SK-N-SH (cell line): ENCODE measurements around the gene ANO6. TPM values are rescaled to one million over a fixed set of nuclear protein-coding genes. Genes with fewer than 3 reads are reported as not detected.

ENCODE experiments used
- CTCF ChIA-PET: fragments of 300-600, 350-600 bp; formaldehyde crosslinking; extraction: SDS; loops from one replicate; lab custom pipeline; 2021; lab: Yijun Ruan, JAX
- POLR2A ChIA-PET: fragments of 350-600 bp; sonication (Branson Sonifier 250); formaldehyde crosslinking; extraction: SDS; loops from one replicate; lab custom pipeline; 2020; ENCODE audit warnings: antibody characterized with exemption, inconsistent platforms; lab: Yijun Ruan, JAX
- DNase-seq: peaks from one replicate; pipeline ENCODE4 v3.0.0; 2012
- H2AFZ ChIP-seq: fragments of 200-600 bp; sonication (generic); 2 replicates; pipeline ENCODE4 v1.8.1; 2016; ENCODE audit warnings: antibody characterized with exemption, mild to moderate bottlenecking, low read depth
- H3F3A ChIP-seq: fragments of 200-600 bp; sonication (generic); replicated peaks from 2 replicates; pipeline ENCODE3; 2016; ENCODE audit warnings: antibody characterized with exemption, mild to moderate bottlenecking; ENCODE audit not compliant: insufficient read depth
- H3K27ac ChIP-seq, 2 experiments: fragments of 200-500 bp in 1 of 2; fragments of 200-600 bp in 1 of 2; sonication (Bioruptor generic) in 1 of 2; sonication (generic), shearing (Covaris generic) in 1 of 2; 2 replicates each; pipeline versions ENCODE4 v1.5.1 to v1.6.1; 2014 to 2016; ENCODE audit warnings: low read depth in 2 of 2, inconsistent platforms in 1 of 2, low read length in 1 of 2, mild to moderate bottlenecking in 1 of 2, mixed read lengths in 1 of 2
- H3K27me3 ChIP-seq: fragments of 200-600 bp; sonication (generic), shearing (Covaris generic); 2 replicates; pipeline ENCODE4 v1.6.1; 2016; ENCODE audit warnings: mixed run types; ENCODE audit not compliant: insufficient read depth
- H3K36me3 ChIP-seq, 2 experiments: fragments of 200-500 bp in 1 of 2; fragments of 200-600 bp in 1 of 2; sonication (Bioruptor generic) in 1 of 2; sonication (generic) in 1 of 2; replicated peaks in 1 of 2; 2 replicates each; pipeline versions ENCODE3 to v1.5.1; 2014 to 2016; ENCODE audit warnings: low read length in 1 of 2, mild to moderate bottlenecking in 1 of 2; ENCODE audit not compliant: insufficient read depth in 2 of 2, control insufficient read depth in 1 of 2
- H3K4me1 ChIP-seq, 2 experiments: fragments of 200-500 bp in 1 of 2; fragments of 200-600 bp in 1 of 2; sonication (Bioruptor generic) in 1 of 2; sonication (generic), shearing (Covaris generic) in 1 of 2; 2 replicates each; pipeline versions ENCODE4 v1.5.1 to v1.6.1; 2014 to 2016; ENCODE audit warnings: low read depth in 1 of 2, low read length in 1 of 2, mixed run types in 1 of 2; ENCODE audit not compliant: insufficient read depth in 2 of 2, control insufficient read depth in 1 of 2
- H3K4me2 ChIP-seq: fragments of 200-600 bp; sonication (generic), shearing (Covaris generic); 2 replicates; pipeline ENCODE4 v1.6.1; 2017; ENCODE audit warnings: mixed run types
- H3K4me3 ChIP-seq, 2 experiments: fragments of 200-500 bp in 1 of 2; fragments of 200-600 bp in 1 of 2; sonication (Bioruptor generic) in 1 of 2; sonication (generic), shearing (Covaris generic) in 1 of 2; 2 replicates each; pipeline versions ENCODE4 v1.5.1 to v1.8.1; 2014 to 2016; ENCODE audit warnings: low read depth in 2 of 2, inconsistent platforms in 1 of 2, low read length in 1 of 2, mild to moderate bottlenecking in 1 of 2, mixed read lengths in 1 of 2, moderate library complexity in 1 of 2
- H3K79me2 ChIP-seq: fragments of 200-600 bp; sonication (generic); 2 replicates; pipeline ENCODE4 v1.8.1; 2017; ENCODE audit warnings: mild to moderate bottlenecking; ENCODE audit not compliant: insufficient read depth
- H3K9ac ChIP-seq: fragments of 200-600 bp; sonication (generic); 2 replicates; pipeline ENCODE4 v1.6.1; 2017; ENCODE audit warnings: mixed run types
- H3K9me2 ChIP-seq: fragments of 200-600 bp; sonication (generic); 2 replicates; pipeline ENCODE4 v1.6.1; 2017; ENCODE audit warnings: mixed run types
- H3K9me3 ChIP-seq: fragments of 200-600 bp; sonication (generic); 2 replicates; pipeline ENCODE4 v1.6.1; 2017; ENCODE audit warnings: mixed run types, mild to moderate bottlenecking, moderate library complexity
- H4K20me1 ChIP-seq: fragments of 200-600 bp; sonication (generic); 2 replicates; pipeline ENCODE4 v1.6.1; 2017; ENCODE audit warnings: mild to moderate bottlenecking, mixed run types; ENCODE audit not compliant: insufficient read depth
- CHD2 ChIP-seq: fragments of 150-350 bp; IDR thresholded peaks from 2 replicates; pipeline ENCODE4 v1.6.1; 2018; ENCODE audit warnings: low read length; ENCODE audit not compliant: partially characterized antibody
- EP300 ChIP-seq, 2 experiments: IDR thresholded peaks; 2 replicates each; pipeline versions ENCODE4 v1.4.0 to v1.6.1; 2012; ENCODE audit warnings: borderline replicate concordance in 1 of 2, low read depth in 1 of 2, low read length in 1 of 2
- FOSL2 ChIP-seq: IDR thresholded peaks from 2 replicates; pipeline ENCODE4 v1.4.0; 2012; ENCODE audit warnings: low read depth, mild to moderate bottlenecking, moderate library complexity, borderline replicate concordance
- FOXJ3 ChIP-seq: sonication (generic); formaldehyde crosslinking; IDR thresholded peaks from 2 replicates; pipeline ENCODE4 v1.5.1; 2020; ENCODE audit warnings: mild to moderate bottlenecking, missing genetic modification reagents
- JUND ChIP-seq: IDR thresholded peaks from 2 replicates; pipeline ENCODE4 v1.4.0; 2012
- NRF1 ChIP-seq: IDR thresholded peaks from 2 replicates; pipeline ENCODE4 v1.6.1; 2012; ENCODE audit warnings: low read depth, mild to moderate bottlenecking, low read length
- POLR2AphosphoS5 ChIP-seq: IDR thresholded peaks from 2 replicates; pipeline ENCODE4 v1.6.1; 2012; ENCODE audit warnings: low read depth, low read length
- RAD21 ChIP-seq: IDR thresholded peaks from 2 replicates; pipeline ENCODE4 v1.6.1; 2012; ENCODE audit warnings: mild to moderate bottlenecking, low read length
- RFX5 ChIP-seq: IDR thresholded peaks from 2 replicates; pipeline ENCODE4 v1.6.1; 2012; ENCODE audit warnings: mild to moderate bottlenecking, improper control_type of control experiment, low read length
- SMC3 ChIP-seq: IDR thresholded peaks from 2 replicates; pipeline ENCODE4 v1.6.1; 2012; ENCODE audit warnings: low read depth, low read length, improper control_type of control experiment
- TCF12 ChIP-seq: IDR thresholded peaks from 2 replicates; pipeline ENCODE4 v1.4.0; 2012
- TEAD4 ChIP-seq: IDR thresholded peaks from 2 replicates; pipeline ENCODE4 v1.4.0; 2012; ENCODE audit warnings: mild to moderate bottlenecking, borderline replicate concordance; ENCODE audit not compliant: insufficient read depth
- YY1 ChIP-seq: IDR thresholded peaks from 2 replicates; pipeline ENCODE4 v1.4.0; 2012; ENCODE audit warnings: low read depth, mild to moderate bottlenecking
- WGBS: methylation state at CpG from one replicate; pipeline ENCODE4 v1.1.6; 2017; ENCODE audit warnings: low lambda C conversion rate; 5-methylcytosine and 5-hydroxymethylcytosine counted together
- polyA plus RNA-seq, 3 experiments: library from polyadenylated mRNA; depleted of rRNA; stranded (reverse); fragments of >200 nt; gene quantifications; 2 replicates each; pipeline ENCODE4 v1.2.3, GENCODE V29; 2012
- TF ChIP-seq, protein P1 (sequence below): fragments of 200-600 bp; sonication (generic); IDR thresholded peaks from 2 replicates; pipeline ENCODE4 v1.6.1; 2017; ENCODE audit warnings: antibody characterized with exemption, mild to moderate bottlenecking, moderate library complexity
- TF ChIP-seq, protein P2 (sequence below): fragments of 150-350 bp; IDR thresholded peaks from 2 replicates; pipeline ENCODE4 v1.6.1; 2017; ENCODE audit warnings: antibody characterized with exemption, low read length, low read depth, borderline replicate concordance
- TF ChIP-seq, protein P3 (sequence below): IDR thresholded peaks from 2 replicates; pipeline ENCODE4; 2012
- TF ChIP-seq, protein P4 (sequence below): IDR thresholded peaks from 2 replicates; pipeline ENCODE4 v1.6.1; 2012; ENCODE audit warnings: mild to moderate bottlenecking, low read depth, low read length, moderate library complexity

Gene ANO6, protein sequence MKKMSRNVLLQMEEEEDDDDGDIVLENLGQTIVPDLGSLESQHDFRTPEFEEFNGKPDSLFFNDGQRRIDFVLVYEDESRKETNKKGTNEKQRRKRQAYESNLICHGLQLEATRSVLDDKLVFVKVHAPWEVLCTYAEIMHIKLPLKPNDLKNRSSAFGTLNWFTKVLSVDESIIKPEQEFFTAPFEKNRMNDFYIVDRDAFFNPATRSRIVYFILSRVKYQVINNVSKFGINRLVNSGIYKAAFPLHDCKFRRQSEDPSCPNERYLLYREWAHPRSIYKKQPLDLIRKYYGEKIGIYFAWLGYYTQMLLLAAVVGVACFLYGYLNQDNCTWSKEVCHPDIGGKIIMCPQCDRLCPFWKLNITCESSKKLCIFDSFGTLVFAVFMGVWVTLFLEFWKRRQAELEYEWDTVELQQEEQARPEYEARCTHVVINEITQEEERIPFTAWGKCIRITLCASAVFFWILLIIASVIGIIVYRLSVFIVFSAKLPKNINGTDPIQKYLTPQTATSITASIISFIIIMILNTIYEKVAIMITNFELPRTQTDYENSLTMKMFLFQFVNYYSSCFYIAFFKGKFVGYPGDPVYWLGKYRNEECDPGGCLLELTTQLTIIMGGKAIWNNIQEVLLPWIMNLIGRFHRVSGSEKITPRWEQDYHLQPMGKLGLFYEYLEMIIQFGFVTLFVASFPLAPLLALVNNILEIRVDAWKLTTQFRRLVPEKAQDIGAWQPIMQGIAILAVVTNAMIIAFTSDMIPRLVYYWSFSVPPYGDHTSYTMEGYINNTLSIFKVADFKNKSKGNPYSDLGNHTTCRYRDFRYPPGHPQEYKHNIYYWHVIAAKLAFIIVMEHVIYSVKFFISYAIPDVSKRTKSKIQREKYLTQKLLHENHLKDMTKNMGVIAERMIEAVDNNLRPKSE
- 20.1 and 26.7 TPM in 2 replicates for polyA plus RNA-seq (2012; rRNA removed)
- polyA plus RNA-seq (2012; cell fraction: cytosol; rRNA removed): 33.7 and 34.5 TPM in 2 replicates
- 11.0 and 22.7 TPM in 2 replicates for polyA plus RNA-seq (2012; cell fraction: nucleus; rRNA removed)

DNA sequence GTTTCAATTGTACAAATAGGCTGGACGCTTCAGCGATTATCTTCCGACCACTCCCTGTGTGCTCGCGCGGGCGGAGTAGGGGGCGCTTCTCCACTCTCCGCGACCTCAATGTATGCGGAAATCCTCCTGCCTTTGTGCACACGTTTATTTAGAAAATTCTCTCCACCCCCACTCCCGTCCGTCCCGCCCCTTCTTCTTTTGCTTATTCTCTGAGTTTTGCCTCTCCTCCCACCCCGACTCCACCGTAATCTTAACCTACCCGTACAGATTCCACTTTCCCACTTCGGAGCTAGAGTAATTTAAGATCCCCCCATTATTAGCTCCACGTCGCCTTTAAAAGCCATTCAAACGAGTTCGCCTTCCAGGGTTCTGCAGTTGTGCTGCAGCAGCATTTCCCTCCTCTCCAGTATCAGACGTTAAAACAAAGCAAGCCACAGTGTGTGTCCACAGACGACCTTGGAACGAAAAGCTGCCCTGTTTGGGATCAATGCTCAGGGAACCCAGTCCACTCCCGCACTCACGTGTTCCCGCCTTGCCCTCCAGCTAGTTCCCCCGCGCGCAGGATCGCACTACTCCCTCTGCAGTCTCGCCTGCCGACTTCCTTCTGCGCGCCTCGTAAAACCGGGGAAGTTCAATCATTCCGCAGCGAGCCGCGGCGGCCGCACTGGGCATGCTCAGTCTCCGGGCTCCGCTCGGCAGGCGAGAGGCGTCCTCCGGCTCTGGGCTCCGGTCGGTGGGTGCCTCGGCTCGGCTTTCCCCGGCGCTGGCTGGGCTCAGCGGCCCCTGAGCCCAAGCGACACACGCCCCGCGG lies at the start of gene ANO6:
Gene ANO6, plus strand, starts transcription at position 677 of the 811 bp plus-strand sequence. CDS start 227 bp downstream, outside the sequence.
- peaks cover 10% of the 10 kb centered on the region for H4K20me1 ChIP-seq
- TF ChIP-seq CHD2 (peak; percentile 37), TCF12 (peak; percentile 13; the same call in 1 of the 2 replicates), FOSL2 (no peak; the same call in 1 of the 2 replicates), SMC3 (peak; percentile 18; the same call in 1 of the 2 replicates), NRF1 (peak; percentile 65), RFX5 (no peak), TEAD4 (0 out of 2 replicates have a peak, but pooled peaks have one; percentile 14), JUND (no peak), FOXJ3 (CRISPR knock-in tag) (no peak), POLR2AphosphoS5 (peak; percentile 61), RAD21 (peak; percentile 58), YY1 (0 out of 2 replicates have a peak, but pooled peaks have one; percentile 45), EP300 (IDR thresholded peaks at IDR 0.05; ENCODE audit: borderline replicate concordance in 1 of 2, low read depth in 1 of 2, low read length in 1 of 2) (0 out of 4 replicates have a peak, but pooled peaks have one; percentile 12 to 14)
- TF ChIP-seq, protein P1, sequence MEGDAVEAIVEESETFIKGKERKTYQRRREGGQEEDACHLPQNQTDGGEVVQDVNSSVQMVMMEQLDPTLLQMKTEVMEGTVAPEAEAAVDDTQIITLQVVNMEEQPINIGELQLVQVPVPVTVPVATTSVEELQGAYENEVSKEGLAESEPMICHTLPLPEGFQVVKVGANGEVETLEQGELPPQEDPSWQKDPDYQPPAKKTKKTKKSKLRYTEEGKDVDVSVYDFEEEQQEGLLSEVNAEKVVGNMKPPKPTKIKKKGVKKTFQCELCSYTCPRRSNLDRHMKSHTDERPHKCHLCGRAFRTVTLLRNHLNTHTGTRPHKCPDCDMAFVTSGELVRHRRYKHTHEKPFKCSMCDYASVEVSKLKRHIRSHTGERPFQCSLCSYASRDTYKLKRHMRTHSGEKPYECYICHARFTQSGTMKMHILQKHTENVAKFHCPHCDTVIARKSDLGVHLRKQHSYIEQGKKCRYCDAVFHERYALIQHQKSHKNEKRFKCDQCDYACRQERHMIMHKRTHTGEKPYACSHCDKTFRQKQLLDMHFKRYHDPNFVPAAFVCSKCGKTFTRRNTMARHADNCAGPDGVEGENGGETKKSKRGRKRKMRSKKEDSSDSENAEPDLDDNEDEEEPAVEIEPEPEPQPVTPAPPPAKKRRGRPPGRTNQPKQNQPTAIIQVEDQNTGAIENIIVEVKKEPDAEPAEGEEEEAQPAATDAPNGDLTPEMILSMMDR: peak; percentile 49
- TF ChIP-seq, protein P2, sequence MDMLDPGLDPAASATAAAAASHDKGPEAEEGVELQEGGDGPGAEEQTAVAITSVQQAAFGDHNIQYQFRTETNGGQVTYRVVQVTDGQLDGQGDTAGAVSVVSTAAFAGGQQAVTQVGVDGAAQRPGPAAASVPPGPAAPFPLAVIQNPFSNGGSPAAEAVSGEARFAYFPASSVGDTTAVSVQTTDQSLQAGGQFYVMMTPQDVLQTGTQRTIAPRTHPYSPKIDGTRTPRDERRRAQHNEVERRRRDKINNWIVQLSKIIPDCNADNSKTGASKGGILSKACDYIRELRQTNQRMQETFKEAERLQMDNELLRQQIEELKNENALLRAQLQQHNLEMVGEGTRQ: no peak
- TF ChIP-seq, protein P3, sequence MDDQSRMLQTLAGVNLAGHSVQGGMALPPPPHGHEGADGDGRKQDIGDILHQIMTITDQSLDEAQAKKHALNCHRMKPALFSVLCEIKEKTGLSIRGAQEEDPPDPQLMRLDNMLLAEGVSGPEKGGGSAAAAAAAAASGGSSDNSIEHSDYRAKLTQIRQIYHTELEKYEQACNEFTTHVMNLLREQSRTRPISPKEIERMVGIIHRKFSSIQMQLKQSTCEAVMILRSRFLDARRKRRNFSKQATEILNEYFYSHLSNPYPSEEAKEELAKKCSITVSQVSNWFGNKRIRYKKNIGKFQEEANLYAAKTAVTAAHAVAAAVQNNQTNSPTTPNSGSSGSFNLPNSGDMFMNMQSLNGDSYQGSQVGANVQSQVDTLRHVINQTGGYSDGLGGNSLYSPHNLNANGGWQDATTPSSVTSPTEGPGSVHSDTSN: peak; percentile 44; the same call in 1 of the 2 replicates
- TF ChIP-seq, protein P4, sequence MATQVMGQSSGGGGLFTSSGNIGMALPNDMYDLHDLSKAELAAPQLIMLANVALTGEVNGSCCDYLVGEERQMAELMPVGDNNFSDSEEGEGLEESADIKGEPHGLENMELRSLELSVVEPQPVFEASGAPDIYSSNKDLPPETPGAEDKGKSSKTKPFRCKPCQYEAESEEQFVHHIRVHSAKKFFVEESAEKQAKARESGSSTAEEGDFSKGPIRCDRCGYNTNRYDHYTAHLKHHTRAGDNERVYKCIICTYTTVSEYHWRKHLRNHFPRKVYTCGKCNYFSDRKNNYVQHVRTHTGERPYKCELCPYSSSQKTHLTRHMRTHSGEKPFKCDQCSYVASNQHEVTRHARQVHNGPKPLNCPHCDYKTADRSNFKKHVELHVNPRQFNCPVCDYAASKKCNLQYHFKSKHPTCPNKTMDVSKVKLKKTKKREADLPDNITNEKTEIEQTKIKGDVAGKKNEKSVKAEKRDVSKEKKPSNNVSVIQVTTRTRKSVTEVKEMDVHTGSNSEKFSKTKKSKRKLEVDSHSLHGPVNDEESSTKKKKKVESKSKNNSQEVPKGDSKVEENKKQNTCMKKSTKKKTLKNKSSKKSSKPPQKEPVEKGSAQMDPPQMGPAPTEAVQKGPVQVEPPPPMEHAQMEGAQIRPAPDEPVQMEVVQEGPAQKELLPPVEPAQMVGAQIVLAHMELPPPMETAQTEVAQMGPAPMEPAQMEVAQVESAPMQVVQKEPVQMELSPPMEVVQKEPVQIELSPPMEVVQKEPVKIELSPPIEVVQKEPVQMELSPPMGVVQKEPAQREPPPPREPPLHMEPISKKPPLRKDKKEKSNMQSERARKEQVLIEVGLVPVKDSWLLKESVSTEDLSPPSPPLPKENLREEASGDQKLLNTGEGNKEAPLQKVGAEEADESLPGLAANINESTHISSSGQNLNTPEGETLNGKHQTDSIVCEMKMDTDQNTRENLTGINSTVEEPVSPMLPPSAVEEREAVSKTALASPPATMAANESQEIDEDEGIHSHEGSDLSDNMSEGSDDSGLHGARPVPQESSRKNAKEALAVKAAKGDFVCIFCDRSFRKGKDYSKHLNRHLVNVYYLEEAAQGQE: no peak; the same call in 1 of the 2 replicates

More for the DNA sequence above, at the start of gene ANO6:
- POLR2A ChIA-PET: interaction anchor here (1.1 to 1.6 kb wide), 2 partner anchors 511 to 513 kb away, joined by 8 to 9 read pairs; partner anchors contain the start of gene ARID2
- H3F3A ChIP-seq: peaks cover 11% of the 10 kb centered on the region
- peak within 1 kb of the TSS; percentile 98 to 99 for H3K27ac ChIP-seq
- peak within 1 kb of the TSS; percentile 97 for H3K9ac ChIP-seq
- peak within 1 kb of the TSS; percentile 77 for H2AFZ ChIP-seq
- H3K27me3 ChIP-seq: no peaks in the 10 kb centered on the region
- H3K9me3 ChIP-seq: no peaks in the 10 kb centered on the region
- CTCF ChIA-PET: interaction anchor here (0.6 to 4.0 kb wide), 16 partner anchors 9 to 512 kb away, joined by 3 to 18 read pairs (median 4); partner anchors contain the start of gene ARID2
- H3K36me3 ChIP-seq: no peaks in the 10 kb centered on the region
- peaks cover 0 to 3% of the 10 kb centered on the region in 2 experiments; a peak in 2 of 4 replicates for H3K4me1 ChIP-seq
- DNase-seq: peak; percentile 87
- WGBS: under 1% methylated on average over 32 of the region's 62 CpGs
- peaks cover 60% of the 10 kb centered on the region for H3K79me2 ChIP-seq
- peak within 1 kb of the TSS; percentile 86 to 92 for H3K4me3 ChIP-seq
- H3K4me2 ChIP-seq: peak within 1 kb of the TSS; percentile 85
- H3K9me2 ChIP-seq: no peaks in the 10 kb centered on the region
